HUES64 (cell line): ENCODE measurements around the gene BIN1.
"Not testable (repeated sequence)": the region's sequence is repeated elsewhere in the genome, so short reads cannot be mapped to it uniquely, and the experiment has no call there.

Experiments used
- H3K27ac ChIP-seq: 2 replicates; pipeline ENCODE4 v1.7.0; 2013; ENCODE audit warnings: low read depth, low read length, inconsistent platforms
- H3K27me3 ChIP-seq: 2 replicates; pipeline ENCODE4 v1.6.1; 2013; ENCODE audit warnings: mild to moderate bottlenecking, low read length; ENCODE audit not compliant: insufficient read depth
- H3K36me3 ChIP-seq: 2 replicates; pipeline ENCODE4 v1.6.1; 2013; ENCODE audit warnings: mild to moderate bottlenecking, low read length; ENCODE audit not compliant: insufficient read depth
- H3K4me1 ChIP-seq: 2 replicates; pipeline ENCODE4 v1.6.1; 2013; ENCODE audit warnings: mild to moderate bottlenecking, low read length, moderate library complexity; ENCODE audit not compliant: insufficient read depth
- H3K4me3 ChIP-seq: 2 replicates; pipeline ENCODE4 v1.5.1; 2013; ENCODE audit warnings: mild to moderate bottlenecking, low read length, moderate library complexity
- H3K9ac ChIP-seq: 2 replicates; pipeline ENCODE4 v1.6.1; 2013; ENCODE audit warnings: mild to moderate bottlenecking, low read depth, low read length
- H3K9me3 ChIP-seq: 2 replicates; pipeline ENCODE4 v1.6.1; 2013; ENCODE audit warnings: low read depth, low read length; ENCODE audit not compliant: insufficient read depth
- WGBS: fragments of 150-250, 120-280 bp; methylation state at CpG from one replicate; pipeline ENCODE4 v1.1.7; 2013; ENCODE audit warnings: missing lambda C conversion rate; 5-methylcytosine and 5-hydroxymethylcytosine counted together

The BIN1 gene

GRCh38 chr2:127130421-127130820 lies 23.5 kb upstream of the BIN1 start:
- H3K9ac ChIP-seq: no peak overlapping the region

GRCh38 chr2:127129937-127130336 lies 23.0 kb upstream of the BIN1 start:
- Histone ChIP-seq H3K36me3 (no peaks in the 10 kb centered on the region), H3K4me3 (no peak overlapping the region), H3K9me3 (no peaks in the 10 kb centered on the region), H3K27ac (no peak overlapping the region), H3K4me1 (peaks cover 4% of the 10 kb centered on the region), H3K9ac (no peak overlapping the region), H3K27me3 (no peaks in the 10 kb centered on the region)
- 93% methylated on average over 11 of the region's 11 CpGs for WGBS

More at GRCh38 chr2:127130421-127130820, 23.5 kb upstream of the BIN1 start:
- no peaks in the 10 kb centered on the region for H3K9me3 ChIP-seq
- no peaks in the 10 kb centered on the region for H3K27me3 ChIP-seq
- H3K4me3 ChIP-seq: no peak overlapping the region
- no peak overlapping the region for H3K27ac ChIP-seq
- H3K36me3 ChIP-seq: no peaks in the 10 kb centered on the region
- 86% methylated on average over 4 of the region's 4 CpGs for WGBS
- peaks cover 4% of the 10 kb centered on the region for H3K4me1 ChIP-seq

- H3K27ac ChIP-seq: no peak overlapping the region
- peaks cover 4% of the 10 kb centered on the region for H3K4me1 ChIP-seq
- no peak overlapping the region for H3K9ac ChIP-seq
- no peaks in the 10 kb centered on the region for H3K27me3 ChIP-seq
- peaks cover under 1% of the 10 kb centered on the region; the same call in 1 of the 2 replicates for H3K9me3 ChIP-seq
- 51% methylated on average over 8 of the region's 8 CpGs for WGBS
- no peaks in the 10 kb centered on the region for H3K36me3 ChIP-seq
- no peak overlapping the region for H3K4me3 ChIP-seq
These were observed 21.5 kb upstream of the BIN1 start for GRCh38 chr2:127128445-127128904.

GRCh38 chr2:127125821-127126220 lies 18.9 kb upstream of the BIN1 start:
- H3K4me1 ChIP-seq: peaks cover 4% of the 10 kb centered on the region
- H3K9me3 ChIP-seq: peaks cover 21% of the 10 kb centered on the region
- no peaks in the 10 kb centered on the region for H3K27me3 ChIP-seq
- no peaks in the 10 kb centered on the region for H3K36me3 ChIP-seq
- H3K9ac ChIP-seq: no peak overlapping the region
- no CpG with 5 or more reads among the region's 1 CpG for WGBS
- H3K27ac ChIP-seq: no peak overlapping the region
- H3K4me3 ChIP-seq: no peak overlapping the region

GRCh38 chr2:127124426-127124825 lies 17.5 kb upstream of the BIN1 start:
- peaks cover 22% of the 10 kb centered on the region for H3K9me3 ChIP-seq
- H3K36me3 ChIP-seq: no peaks in the 10 kb centered on the region
- no peak overlapping the region for H3K9ac ChIP-seq
- WGBS: 94% methylated on average over 8 of the region's 8 CpGs
- H3K27me3 ChIP-seq: no peaks in the 10 kb centered on the region
- peaks cover 4% of the 10 kb centered on the region for H3K4me1 ChIP-seq
- H3K4me3 ChIP-seq: no peak overlapping the region
- no peak overlapping the region for H3K27ac ChIP-seq

GRCh38 chr2:127122361-127123027 lies 15.5 kb upstream of the BIN1 start:
- 91% methylated on average over 8 of the region's 10 CpGs for WGBS

GRCh38 chr2:127121776-127122176 lies 14.8 kb upstream of the BIN1 start:
- no peaks in the 10 kb centered on the region for H3K36me3 ChIP-seq
- H3K4me3 ChIP-seq: no peak overlapping the region
- H3K27ac ChIP-seq: no peak overlapping the region
- H3K9ac ChIP-seq: no peak overlapping the region
- H3K4me1 ChIP-seq: no peaks in the 10 kb centered on the region
- WGBS: 86% methylated on average over 7 of the region's 7 CpGs
- H3K27me3 ChIP-seq: no peaks in the 10 kb centered on the region
- H3K9me3 ChIP-seq: peaks cover 22% of the 10 kb centered on the region

More at GRCh38 chr2:127122361-127123027, 15.5 kb upstream of the BIN1 start:
- Histone ChIP-seq H3K36me3 (no peaks in the 10 kb centered on the region), H3K4me3 (no peak overlapping the region), H3K27ac (no peak overlapping the region), H3K27me3 (no peaks in the 10 kb centered on the region), H3K9ac (no peak overlapping the region), H3K9me3 (peaks cover 22% of the 10 kb centered on the region), H3K4me1 (no peaks in the 10 kb centered on the region)

- no peaks in the 10 kb centered on the region for H3K36me3 ChIP-seq
- H3K27me3 ChIP-seq: no peaks in the 10 kb centered on the region
- no peaks in the 10 kb centered on the region for H3K4me1 ChIP-seq
- H3K27ac ChIP-seq: no peak overlapping the region
- 92% methylated on average over 1 of the region's 1 CpG for WGBS
- H3K4me3 ChIP-seq: no peak overlapping the region
- peaks cover 22% of the 10 kb centered on the region for H3K9me3 ChIP-seq
- no peak overlapping the region for H3K9ac ChIP-seq
These were observed 14.4 kb upstream of the BIN1 start for GRCh38 chr2:127121353-127121752.

- 95% methylated on average over 20 of the region's 20 CpGs for WGBS
These were observed 13.5 kb upstream of the BIN1 start for GRCh38 chr2:127120408-127120807.

GRCh38 chr2:127118467-127118866 lies 11.5 kb upstream of the BIN1 start:
- no peak overlapping the region for H3K4me3 ChIP-seq
- H3K27ac ChIP-seq: no peak overlapping the region
- no peaks in the 10 kb centered on the region for H3K36me3 ChIP-seq
- 93% methylated on average over 5 of the region's 6 CpGs for WGBS
- no peaks in the 10 kb centered on the region for H3K4me1 ChIP-seq
- H3K9ac ChIP-seq: no peak overlapping the region
- H3K9me3 ChIP-seq: peaks cover 22% of the 10 kb centered on the region
- no peaks in the 10 kb centered on the region for H3K27me3 ChIP-seq

More at GRCh38 chr2:127120408-127120807, 13.5 kb upstream of the BIN1 start:
- H3K9me3 ChIP-seq: peaks cover 22% of the 10 kb centered on the region
- H3K27ac ChIP-seq, H3K27me3 ChIP-seq, H3K9ac ChIP-seq, H3K4me1 ChIP-seq, H3K4me3 ChIP-seq, H3K36me3 ChIP-seq: not testable (repeated sequence)

- Histone ChIP-seq H3K36me3 (no peaks in the 10 kb centered on the region), H3K9me3 (peaks cover 17% of the 10 kb centered on the region), H3K4me1 (no peaks in the 10 kb centered on the region), H3K9ac (no peak overlapping the region), H3K27ac (no peak overlapping the region), H3K4me3 (no peak overlapping the region), H3K27me3 (no peaks in the 10 kb centered on the region)
- 92% methylated on average over 5 of the region's 5 CpGs for WGBS
These were observed 11.1 kb upstream of the BIN1 start for GRCh38 chr2:127118038-127118437.
